Parathyroid adenoma (tissue), 2 donors: ENCODE measurements around the gene CIART.

Experiments
- H2AFZ ChIP-seq: fragments of 300-600 bp; sonication (generic); one replicate; pipeline ENCODE4 v1.7.0; 2017; ENCODE audit warnings: antibody characterized with exemption, mild to moderate bottlenecking
- H3K27ac ChIP-seq: fragments of 300-600 bp; sonication (generic); one replicate; pipeline ENCODE4 v1.7.0; 2017
- H3K27me3 ChIP-seq: fragments of 300-600 bp; sonication (generic); one replicate; pipeline ENCODE4 v1.7.0; 2017; ENCODE audit warnings: low read length; ENCODE audit not compliant: control insufficient read depth, insufficient read depth
- H3K36me3 ChIP-seq: fragments of 300-600 bp; sonication (generic); one replicate; pipeline ENCODE4 v1.7.0; 2017; ENCODE audit warnings: low read length; ENCODE audit not compliant: control insufficient read depth, insufficient read depth
- H3K4me1 ChIP-seq: fragments of 300-600 bp; sonication (generic); one replicate; pipeline ENCODE4 v1.7.0; 2017; ENCODE audit warnings: control low read depth
- H3K4me2 ChIP-seq: fragments of 300-600 bp; sonication (generic); one replicate; pipeline ENCODE4 v1.7.0; 2017; ENCODE audit warnings: low read length
- H3K4me3 ChIP-seq: fragments of 300-600 bp; sonication (generic); one replicate; pipeline ENCODE4 v1.7.0; 2017; ENCODE audit warnings: low read depth, low read length
- H3K79me2 ChIP-seq: fragments of 300-600 bp; sonication (generic); one replicate; pipeline ENCODE4 v1.7.0; 2017; ENCODE audit warnings: control low read depth
- H3K9ac ChIP-seq: fragments of 300-600 bp; sonication (generic); one replicate; pipeline ENCODE4 v1.7.0; 2017; ENCODE audit warnings: mild to moderate bottlenecking
- H3K9me3 ChIP-seq: fragments of 300-600 bp; sonication (generic); one replicate; pipeline ENCODE4 v1.7.0; 2017; ENCODE audit warnings: low read length; ENCODE audit not compliant: control insufficient read depth
- CTCF ChIP-seq: fragments of 300-600 bp; sonication (generic); IDR thresholded peaks from one replicate; pipeline ENCODE4 v1.7.0; 2017; ENCODE audit warnings: antibody characterized with exemption, mild to moderate bottlenecking
- donor health status: primary hyperparathyroidism.

CIART gene

GRCh38 chr1:150237746-150238145 is 44.6 kb upstream of the CIART start:
- no peaks in the 10 kb centered on the region for H3K79me2 ChIP-seq
- no peak overlapping the region for H3K4me2 ChIP-seq
- H3K4me1 ChIP-seq: peaks cover 2% of the 10 kb centered on the region
- H3K27me3 ChIP-seq: no peaks in the 10 kb centered on the region
- TF ChIP-seq CTCF: no peak
- H2AFZ ChIP-seq: no peak overlapping the region
- H3K9me3 ChIP-seq: no peaks in the 10 kb centered on the region
- no peaks in the 10 kb centered on the region for H3K36me3 ChIP-seq
- H3K4me3 ChIP-seq: no peak overlapping the region
- no peak overlapping the region for H3K27ac ChIP-seq
- no peak overlapping the region for H3K9ac ChIP-seq

- H3K9me3 ChIP-seq: no peaks in the 10 kb centered on the region
- H3K4me1 ChIP-seq: no peaks in the 10 kb centered on the region
- H3K4me3 ChIP-seq: no peak overlapping the region
- TF ChIP-seq CTCF: no peak
- H3K9ac ChIP-seq: no peak overlapping the region
- H3K79me2 ChIP-seq: no peaks in the 10 kb centered on the region
- no peak overlapping the region for H3K4me2 ChIP-seq
- H3K27me3 ChIP-seq: no peaks in the 10 kb centered on the region
- H3K36me3 ChIP-seq: no peaks in the 10 kb centered on the region
- H3K27ac ChIP-seq: no peak overlapping the region
- no peak overlapping the region for H2AFZ ChIP-seq
Observed at GRCh38 chr1:150243003-150243402, 39.4 kb upstream of the CIART start.

- Histone ChIP-seq H3K27ac (no peak overlapping the region), H3K9ac (no peak overlapping the region), H3K4me3 (no peak overlapping the region), H3K4me1 (no peaks in the 10 kb centered on the region), H3K9me3 (no peaks in the 10 kb centered on the region), H3K4me2 (no peak overlapping the region), H3K27me3 (no peaks in the 10 kb centered on the region), H3K79me2 (no peaks in the 10 kb centered on the region), H3K36me3 (no peaks in the 10 kb centered on the region), H2AFZ (no peak overlapping the region)
- no peak for TF ChIP-seq CTCF
Observed at GRCh38 chr1:150249936-150250335, 32.4 kb upstream of the CIART start.

GRCh38 chr1:150256198-150256553 is 26.2 kb upstream of the CIART start:
- Histone ChIP-seq H3K9me3 (no peaks in the 10 kb centered on the region), H3K36me3 (no peaks in the 10 kb centered on the region), H3K79me2 (no peaks in the 10 kb centered on the region), H3K27me3 (no peaks in the 10 kb centered on the region), H3K4me3 (peak overlapping the region; percentile 52), H3K4me1 (peaks cover 6% of the 10 kb centered on the region), H3K9ac (no peak overlapping the region), H3K4me2 (peak overlapping the region; percentile 72), H3K27ac (peak overlapping the region; percentile 66), H2AFZ (peak overlapping the region; percentile 76)
- TF ChIP-seq CTCF: no peak

- no peaks in the 10 kb centered on the region for H3K36me3 ChIP-seq
- peak overlapping the region; percentile 76 for H2AFZ ChIP-seq
- peaks cover 6% of the 10 kb centered on the region for H3K4me1 ChIP-seq
- peak overlapping the region; percentile 72 for H3K4me2 ChIP-seq
- H3K9ac ChIP-seq: no peak overlapping the region
- H3K27me3 ChIP-seq: no peaks in the 10 kb centered on the region
- peak overlapping the region; percentile 66 for H3K27ac ChIP-seq
- no peaks in the 10 kb centered on the region for H3K9me3 ChIP-seq
- no peaks in the 10 kb centered on the region for H3K79me2 ChIP-seq
- H3K4me3 ChIP-seq: peak overlapping the region; percentile 52
- TF ChIP-seq CTCF: no peak
Observed at GRCh38 chr1:150256554-150257341, 25.6 kb upstream of the CIART start.
